Prostate gland (tissue), 2 donors: ENCODE data around the gene SLC12A3. TPM values are rescaled to one million over a fixed set of nuclear protein-coding genes. Genes with fewer than 3 reads are reported as not detected.

ENCODE experiments used
- DNase-seq: peaks from one replicate; pipeline ENCODE4 v3.0.0-alpha.2; 2019; ENCODE audit warnings: low spot score
- H3K27ac ChIP-seq, 2 donors: fragments of 200-600 bp; sonication (generic); 2 replicates each; pipeline ENCODE4 v1.5.1; 2017 to 2019
- H3K27me3 ChIP-seq: fragments of 200-600 bp; sonication (generic); replicated peaks from 2 replicates; pipeline ENCODE4 v1.5.1; 2019; ENCODE audit not compliant: insufficient read depth
- H3K36me3 ChIP-seq, 2 donors: fragments of 200-600 bp; sonication (generic); 1 replicate in 1 of 2; 2 replicates in 1 of 2; pipeline versions ENCODE4 v1.5.1 to v1.8.1; 2017 to 2019
- H3K4me1 ChIP-seq: fragments of 200-600 bp; sonication (generic); replicated peaks from 2 replicates; pipeline ENCODE4 v1.5.1; 2019
- H3K4me3 ChIP-seq, 2 donors: fragments of 200-600 bp; sonication (generic); 2 replicates each; pipeline ENCODE4 v1.5.1; 2017 to 2019
- H3K9me3 ChIP-seq: fragments of 200-600 bp; sonication (generic); 2 replicates; pipeline ENCODE4 v1.5.1; 2017
- CTCF ChIP-seq, 4 experiments: fragments of 200-600 bp in 2 of 4; fragments of 450-650 bp in 2 of 4; sonication (generic) in 2 of 4; IDR thresholded peaks; 1 replicate in 3 of 4; 2 replicates in 1 of 4; pipeline ENCODE4 v1.5.1; 2016 to 2019; ENCODE audit warnings: antibody characterized with exemption in 4 of 4, mild to moderate bottlenecking in 2 of 4, moderate library complexity in 2 of 4
- POLR2A ChIP-seq: fragments of 450-650 bp; IDR thresholded peaks from one replicate; pipeline ENCODE4 v1.6.1; 2016; ENCODE audit warnings: antibody characterized with exemption, mild to moderate bottlenecking
- POLR2AphosphoS5 ChIP-seq: sonication (generic); formaldehyde crosslinking; IDR thresholded peaks from one replicate; pipeline ENCODE4 v1.6.1; 2017; ENCODE audit warnings: antibody characterized with exemption
- WGBS: methylation state at CpG from one replicate; pipeline ENCODE4 v1.1.5; 2018; 5-methylcytosine and 5-hydroxymethylcytosine counted together
- intact Hi-C: fragments of 100-400 bp; cut with DNase I; formaldehyde crosslinking; loops from one replicate; pipeline ENCODE4 v1.14.2; 2022
- total RNA-seq, 2 donors: library from RNA; depleted of rRNA; stranded (reverse); fragments of >200 nt; gene quantifications; one replicate each; pipeline ENCODE4 v1.1.0, GENCODE V29; 2016

SLC12A3 gene
- total RNA-seq, 2 donors from 2014 or later, result 0.23 TPM; not detected in 1

DNA sequence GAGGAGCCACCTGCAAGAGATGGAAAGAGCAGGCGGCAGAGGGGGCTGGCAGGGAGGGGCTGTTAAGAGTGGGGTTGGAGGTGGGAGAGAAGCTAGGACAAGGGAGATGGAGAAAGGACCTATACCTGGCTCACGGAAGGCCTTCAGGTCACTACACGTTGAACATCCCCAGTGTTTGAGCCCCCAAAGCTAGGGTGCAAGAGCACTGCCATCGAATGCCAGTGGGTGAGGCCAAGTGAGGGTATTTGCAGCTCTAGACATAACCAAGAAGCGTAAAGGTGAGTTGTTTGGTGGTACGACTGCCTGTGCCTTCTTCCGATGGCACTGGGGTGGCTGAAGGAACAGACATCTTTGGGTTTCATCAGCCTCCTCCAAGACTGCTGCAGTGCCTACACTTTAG is 49.9 kb downstream of the SLC12A3 start:
- Histone ChIP-seq H3K36me3 (no peaks in the 10 kb centered on the region), H3K27ac (peak overlapping the region; percentile 94 to 95), H3K4me3 (no peak overlapping the region), H3K9me3 (no peaks in the 10 kb centered on the region), H3K4me1 (peaks cover 56% of the 10 kb centered on the region), H3K27me3 (no peaks in the 10 kb centered on the region)
- no peak for DNase-seq
- intact Hi-C loops, result loop anchor here (10.0 kb wide), 1 partner anchor 60 kb away; no protein-coding TSS in a partner anchor
- 74% methylated on average over 7 of the region's 7 CpGs for WGBS
- TF ChIP-seq POLR2A (no peak), POLR2AphosphoS5 (no peak), CTCF (IDR thresholded peaks at IDR 0.05) (no peak)

- TF ChIP-seq POLR2AphosphoS5, result peak; percentile 84
- TF ChIP-seq POLR2A, result no peak
- no peak for TF ChIP-seq CTCF (IDR thresholded peaks at IDR 0.05)
- Histone ChIP-seq H3K27me3 (no peaks in the 10 kb centered on the region), H3K4me3 (no peak overlapping the region), H3K9me3 (no peaks in the 10 kb centered on the region), H3K27ac (peak overlapping the region; percentile 94 to 95), H3K4me1 (peaks cover 54% of the 10 kb centered on the region), H3K36me3 (no peaks in the 10 kb centered on the region)
- intact Hi-C loops, result loop anchor here (10.0 kb wide), 1 partner anchor 59 kb away; no protein-coding TSS in a partner anchor
- WGBS, result 10% methylated on average over 13 of the region's 13 CpGs
- DNase-seq, result peak; percentile 60
These were observed 50.5 kb downstream of the SLC12A3 start for GRCh38 chr16:56915336-56916119.

DNA sequence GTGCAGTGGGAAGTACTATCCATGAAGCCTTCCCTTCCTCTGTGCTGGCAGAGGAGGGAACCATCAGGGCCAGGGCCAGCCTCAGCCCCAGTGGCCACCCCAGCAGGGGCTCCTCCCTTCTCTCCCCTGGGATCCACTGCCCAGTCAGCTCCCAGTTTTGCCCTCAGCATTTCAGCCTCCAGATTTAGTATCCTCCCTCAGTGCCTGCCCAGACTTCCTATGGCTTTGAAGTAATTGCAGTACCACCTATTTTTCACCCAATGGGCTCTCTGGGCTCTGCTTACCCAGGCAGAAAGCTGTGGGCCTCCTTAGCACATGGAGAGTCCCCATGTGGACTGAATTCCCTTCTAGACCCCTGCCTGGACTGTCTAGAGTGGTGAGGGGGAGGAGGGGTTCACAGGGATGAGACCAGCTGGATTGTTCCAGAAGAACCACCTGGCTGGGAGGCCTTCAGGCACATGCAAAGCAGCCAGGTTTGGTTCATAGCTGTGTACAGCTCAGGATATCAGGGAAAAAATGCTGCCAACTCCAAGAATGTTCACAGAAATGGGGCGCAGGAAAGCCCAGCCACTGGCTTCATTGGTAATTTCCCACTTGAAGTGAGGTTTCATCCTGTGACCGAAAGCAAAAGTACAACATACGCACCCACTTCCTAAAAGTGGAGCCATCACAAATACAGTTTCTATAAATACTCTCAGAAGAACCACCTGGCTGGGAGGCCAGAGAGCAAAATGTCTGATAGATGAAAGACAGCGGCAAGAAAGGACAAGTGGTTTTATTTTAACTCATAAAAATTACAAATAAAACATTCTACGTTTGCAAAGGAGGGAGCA is 51.8 kb downstream of the SLC12A3 start:
- Histone ChIP-seq H3K4me1 (peaks cover 59% of the 10 kb centered on the region), H3K27me3 (no peaks in the 10 kb centered on the region), H3K36me3 (no peaks in the 10 kb centered on the region), H3K9me3 (no peaks in the 10 kb centered on the region), H3K27ac (peak overlapping the region; percentile 94 to 95), H3K4me3 (no peak overlapping the region)
- no peak for TF ChIP-seq POLR2A
- TF ChIP-seq CTCF (IDR thresholded peaks at IDR 0.05), result peak in 1 of 4 experiments; percentile 2
- peak; percentile 84 for TF ChIP-seq POLR2AphosphoS5
- DNase-seq, result peak; percentile 63
- 17% methylated on average over 5 of the region's 5 CpGs for WGBS
- intact Hi-C loops, result loop anchor here (10.0 kb wide), 1 partner anchor 58 kb away; no protein-coding TSS in a partner anchor

DNA sequence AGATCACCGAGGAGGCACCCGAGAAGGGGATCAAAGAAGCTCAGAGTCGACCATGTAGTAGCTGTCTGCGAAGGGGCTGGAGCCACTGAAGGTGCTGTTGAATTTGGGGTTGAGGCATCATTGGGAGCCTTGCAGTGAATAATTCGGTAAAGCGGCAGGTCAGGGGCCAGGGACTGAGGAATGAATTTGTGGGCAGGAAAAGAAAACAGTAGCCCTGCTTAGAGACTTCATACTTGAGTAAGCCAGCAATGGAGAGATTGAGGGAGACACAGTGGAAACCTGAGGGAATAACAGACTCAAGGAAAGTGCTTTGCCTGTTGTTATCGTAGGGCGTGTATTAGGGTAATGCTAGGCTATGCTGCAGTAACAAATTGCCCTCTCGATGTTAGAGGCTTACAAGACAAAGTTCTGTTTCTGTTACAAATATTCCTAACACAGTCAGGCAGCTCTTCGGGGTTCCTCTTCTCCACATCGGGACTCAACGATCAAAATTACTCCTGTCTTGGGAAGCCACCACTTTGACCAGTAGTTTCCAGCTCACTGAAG is 53.5 kb downstream of the SLC12A3 start:
- H3K4me3 ChIP-seq, result no peak overlapping the region
- TF ChIP-seq POLR2A (no peak), CTCF (IDR thresholded peaks at IDR 0.05) (no peak)
- intact Hi-C loops, result loop anchor here (10.0 kb wide), 1 partner anchor 56 kb away; no protein-coding TSS in a partner anchor
- no peaks in the 10 kb centered on the region for H3K9me3 ChIP-seq
- WGBS, result 91% methylated on average over 12 of the region's 12 CpGs
- no peak for DNase-seq
- peak overlapping the region; percentile 94 to 95 for H3K27ac ChIP-seq
- no peaks in the 10 kb centered on the region for H3K36me3 ChIP-seq
- H3K4me1 ChIP-seq, result peaks cover 44% of the 10 kb centered on the region
- H3K27me3 ChIP-seq, result no peaks in the 10 kb centered on the region
